ENCODE measurements around the gene ERBB4.

GRCh38 chr2:211923019-211923418 is 615.6 kb downstream of the ERBB4 start:
- TF ChIP-seq POLR2A (IDR thresholded peaks at IDR 0.05) (no peak), CTCF (IDR thresholded peaks at IDR 0.05) (no peak)

Measured in esophagus squamous epithelium (tissue), 4 donors.